ENCODE results near the gene PEAK3. TPM values are rescaled to one million over a fixed set of nuclear protein-coding genes. Genes with fewer than 3 reads are reported as not detected.

Gene PEAK3
- total RNA-seq, 2 donors from 2014 or later, result 2.4 to 8.2 TPM

GRCh38 chr19:2249880-2250765, 31.9 kb downstream of the PEAK3 start:
- no peaks in the 10 kb centered on the region for H3K36me3 Mint-ChIP-seq
- peaks cover 0 to 4% of the 10 kb centered on the region in 2 donors for H3K4me1 Mint-ChIP-seq (ENCODE audit: low read depth in 2 of 2)
- H3K27me3 Mint-ChIP-seq, result no peaks in the 10 kb centered on the region
- no peak overlapping the region for H3K27ac Mint-ChIP-seq
- DNase-seq (ENCODE audit: low spot score), result no peak
- peak in 1 of 2 donors; percentile 1 for ATAC-seq
- no peak overlapping the region for H3K4me3 Mint-ChIP-seq
- H3K9me3 Mint-ChIP-seq, result no peaks in the 10 kb centered on the region

- ATAC-seq, result no peak
- Mint-ChIP-seq H3K9me3 (no peaks in the 10 kb centered on the region), H3K36me3 (no peaks in the 10 kb centered on the region), H3K4me3 (no peak within 1 kb of the TSS), H3K27ac (no peak within 1 kb of the TSS), H3K4me1 (ENCODE audit: low read depth in 2 of 2) (peaks cover 0 to 4% of the 10 kb centered on the region in 2 donors), H3K27me3 (no peaks in the 10 kb centered on the region)
- no peak for DNase-seq (ENCODE audit: low spot score)
These were observed 32.7 kb downstream of the PEAK3 start, which contains the start of gene AMH for GRCh38 chr19:2249010-2249866. Gene AMH (plus strand): TSS chr19:2249323. CDS start chr19:2249333, 10 bp downstream.

- Mint-ChIP-seq H3K9me3 (no peaks in the 10 kb centered on the region), H3K27ac (no peak overlapping the region), H3K4me3 (no peak overlapping the region), H3K4me1 (ENCODE audit: low read depth in 2 of 2) (peaks cover 0 to 4% of the 10 kb centered on the region in 2 donors), H3K36me3 (no peaks in the 10 kb centered on the region), H3K27me3 (no peaks in the 10 kb centered on the region)
- no peak for DNase-seq (ENCODE audit: low spot score)
- no peak for ATAC-seq
These were observed 33.6 kb downstream of the PEAK3 start for GRCh38 chr19:2248136-2249009.

- ATAC-seq (no peak), DNase-seq (ENCODE audit: low spot score) (no peak)
- Mint-ChIP-seq H3K36me3 (no peaks in the 10 kb centered on the region), H3K27ac (no peak overlapping the region), H3K9me3 (no peaks in the 10 kb centered on the region), H3K4me1 (ENCODE audit: low read depth in 2 of 2) (peaks cover 2 to 4% of the 10 kb centered on the region in 2 donors), H3K27me3 (no peaks in the 10 kb centered on the region), H3K4me3 (no peak overlapping the region)
These were observed 34.4 kb downstream of the PEAK3 start for GRCh38 chr19:2247433-2248101.

GRCh38 chr19:2246801-2247361, 35.1 kb downstream of the PEAK3 start:
- no peak for ATAC-seq
- no peaks in the 10 kb centered on the region for H3K27me3 Mint-ChIP-seq
- H3K4me3 Mint-ChIP-seq, result no peak overlapping the region
- H3K36me3 Mint-ChIP-seq, result no peaks in the 10 kb centered on the region
- no peaks in the 10 kb centered on the region for H3K9me3 Mint-ChIP-seq
- no peak overlapping the region for H3K27ac Mint-ChIP-seq
- DNase-seq (ENCODE audit: low spot score), result no peak
- peaks cover 6 to 9% of the 10 kb centered on the region in 2 donors for H3K4me1 Mint-ChIP-seq (ENCODE audit: low read depth in 2 of 2)

GRCh38 chr19:2246014-2246620, 35.9 kb downstream of the PEAK3 start:
- H3K27ac Mint-ChIP-seq, result no peak overlapping the region
- H3K4me1 Mint-ChIP-seq (ENCODE audit: low read depth in 2 of 2), result peaks cover 10 to 16% of the 10 kb centered on the region in 2 donors
- no peak overlapping the region for H3K4me3 Mint-ChIP-seq
- H3K36me3 Mint-ChIP-seq, result no peaks in the 10 kb centered on the region
- ATAC-seq (no peak), DNase-seq (ENCODE audit: low spot score) (no peak)
- no peaks in the 10 kb centered on the region for H3K9me3 Mint-ChIP-seq
- H3K27me3 Mint-ChIP-seq, result no peaks in the 10 kb centered on the region

- Mint-ChIP-seq H3K9me3 (no peaks in the 10 kb centered on the region), H3K4me3 (no peak overlapping the region), H3K4me1 (ENCODE audit: low read depth in 2 of 2) (peaks cover 19 to 24% of the 10 kb centered on the region in 2 donors), H3K27ac (no peak overlapping the region), H3K36me3 (no peaks in the 10 kb centered on the region), H3K27me3 (no peaks in the 10 kb centered on the region)
- no peak for ATAC-seq
- DNase-seq (ENCODE audit: low spot score), result no peak
These were observed 36.7 kb downstream of the PEAK3 start for GRCh38 chr19:2245273-2245672.

- DNase-seq (ENCODE audit: low spot score), result no peak
- H3K4me3 Mint-ChIP-seq, result no peak overlapping the region
- H3K9me3 Mint-ChIP-seq, result no peaks in the 10 kb centered on the region
- peaks cover 26 to 30% of the 10 kb centered on the region in 2 donors for H3K4me1 Mint-ChIP-seq (ENCODE audit: low read depth in 2 of 2)
- ATAC-seq, result no peak
- no peaks in the 10 kb centered on the region for H3K27me3 Mint-ChIP-seq
- peaks cover 5% of the 10 kb centered on the region for H3K36me3 Mint-ChIP-seq
- H3K27ac Mint-ChIP-seq, result no peak overlapping the region
These were observed 37.5 kb downstream of the PEAK3 start for GRCh38 chr19:2244486-2244885.

GRCh38 chr19:2244125-2244411, 37.9 kb downstream of the PEAK3 start:
- Mint-ChIP-seq H3K9me3 (no peaks in the 10 kb centered on the region), H3K36me3 (peaks cover 6% of the 10 kb centered on the region), H3K4me1 (ENCODE audit: low read depth in 2 of 2) (peaks cover 31 to 33% of the 10 kb centered on the region in 2 donors), H3K4me3 (no peak overlapping the region), H3K27me3 (no peaks in the 10 kb centered on the region), H3K27ac (no peak overlapping the region)
- ATAC-seq (no peak), DNase-seq (ENCODE audit: low spot score) (no peak)

- no peak overlapping the region for H3K4me3 Mint-ChIP-seq
- peaks cover 36 to 38% of the 10 kb centered on the region in 2 donors for H3K4me1 Mint-ChIP-seq (ENCODE audit: low read depth in 2 of 2)
- no peak overlapping the region for H3K27ac Mint-ChIP-seq
- H3K36me3 Mint-ChIP-seq, result peaks cover 9% of the 10 kb centered on the region
- H3K27me3 Mint-ChIP-seq, result no peaks in the 10 kb centered on the region
- ATAC-seq (no peak), DNase-seq (ENCODE audit: low spot score) (no peak)
- H3K9me3 Mint-ChIP-seq, result no peaks in the 10 kb centered on the region
These were observed 38.5 kb downstream of the PEAK3 start for GRCh38 chr19:2243274-2244124.

- H3K27ac Mint-ChIP-seq, result peak overlapping the region in 1 of 2 donors; percentile 59
- no peak overlapping the region for H3K4me3 Mint-ChIP-seq
- no peak for ATAC-seq
- peaks cover 14% of the 10 kb centered on the region for H3K36me3 Mint-ChIP-seq
- no peaks in the 10 kb centered on the region for H3K9me3 Mint-ChIP-seq
- DNase-seq (ENCODE audit: low spot score), result no peak
- peaks cover 43 to 45% of the 10 kb centered on the region in 2 donors for H3K4me1 Mint-ChIP-seq (ENCODE audit: low read depth in 2 of 2)
- no peaks in the 10 kb centered on the region for H3K27me3 Mint-ChIP-seq
These were observed 39.2 kb downstream of the PEAK3 start for GRCh38 chr19:2242816-2243215.

GRCh38 chr19:2242092-2242537, 39.9 kb downstream of the PEAK3 start:
- DNase-seq (ENCODE audit: low spot score) (no peak), ATAC-seq (no peak)
- Mint-ChIP-seq H3K4me3 (no peak overlapping the region), H3K27ac (peak overlapping the region in 1 of 2 donors; percentile 59), H3K36me3 (peaks cover 14% of the 10 kb centered on the region), H3K27me3 (no peaks in the 10 kb centered on the region), H3K9me3 (no peaks in the 10 kb centered on the region), H3K4me1 (ENCODE audit: low read depth in 2 of 2) (peaks cover 49% of the 10 kb centered on the region in 2 donors)
